GM19395 (cell line): ENCODE data around the gene FBL.
A peak's percentile ranks its signal among the peaks of the same experiment; 100 is the strongest.
"Not testable (repeated sequence)": the region's sequence is repeated elsewhere in the genome, so short reads cannot be mapped to it uniquely, and the experiment has no call there.

Experiments used
- ATAC-seq: cut with Tn5 transposase; IDR thresholded peaks from one replicate; pipeline ENCODE4 v1.9.1; 2021; ENCODE audit warnings: mild to moderate bottlenecking, moderate library complexity; ENCODE audit not compliant: unreplicated experiment

Gene FBL

GRCh38 chr19:39845933-39846677 is at the start of gene FBL:
Gene FBL (minus strand): TSS chr19:39846379. CDS start chr19:39846300, 79 bp downstream.
- peak; percentile 81 for ATAC-seq

DNA sequence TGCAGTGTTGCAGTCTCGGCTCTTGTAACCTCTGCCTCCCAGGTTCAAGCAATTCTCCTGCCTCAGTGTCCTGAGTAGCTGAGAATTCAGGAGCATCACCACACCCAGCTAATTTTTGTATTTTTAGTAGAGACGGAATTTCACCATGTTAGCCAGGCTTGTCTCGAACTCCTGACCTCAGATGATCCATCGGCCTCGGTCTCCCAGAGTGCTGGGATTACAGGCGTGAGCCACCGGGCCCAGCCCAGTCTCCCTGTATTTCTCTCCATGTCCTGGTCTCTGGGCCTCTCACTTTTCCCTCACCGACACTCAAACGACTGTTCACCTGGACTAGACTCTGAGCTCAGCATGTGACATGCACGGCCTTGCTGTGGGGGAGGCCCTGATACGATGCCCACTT is 48.9 kb upstream of the FBL start:
- not testable (repeated sequence) for ATAC-seq

- ATAC-seq, result not testable (repeated sequence)
Measured at GRCh38 chr19:39894236-39894606, 48.0 kb upstream of the FBL start.

- not testable (repeated sequence) for ATAC-seq
Measured at GRCh38 chr19:39893366-39894235, 47.4 kb upstream of the FBL start.

DNA sequence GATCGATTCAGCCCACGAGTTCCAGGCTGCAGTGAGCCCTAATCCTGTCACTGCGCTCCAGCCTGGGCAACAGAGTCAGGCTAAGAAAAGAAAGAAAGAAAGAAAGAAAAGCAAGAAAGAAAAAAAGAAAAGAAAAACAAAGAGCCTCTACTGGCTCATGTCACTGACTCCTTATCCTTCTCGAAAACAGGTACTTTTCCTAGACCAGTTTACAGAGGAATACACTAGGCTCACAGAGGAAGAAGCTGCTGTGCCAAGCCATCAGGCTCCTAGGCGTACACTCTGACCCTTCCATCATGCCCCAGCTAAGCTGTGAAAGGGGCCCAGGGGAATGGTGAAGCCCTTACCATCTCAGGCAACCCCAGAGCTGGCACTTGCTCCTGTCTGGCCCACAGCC is 46.3 kb upstream of the FBL start:
- ATAC-seq, result not testable (repeated sequence)

GRCh38 chr19:39891660-39892505 is 45.7 kb upstream of the FBL start:
- ATAC-seq, result not testable (repeated sequence)

DNA sequence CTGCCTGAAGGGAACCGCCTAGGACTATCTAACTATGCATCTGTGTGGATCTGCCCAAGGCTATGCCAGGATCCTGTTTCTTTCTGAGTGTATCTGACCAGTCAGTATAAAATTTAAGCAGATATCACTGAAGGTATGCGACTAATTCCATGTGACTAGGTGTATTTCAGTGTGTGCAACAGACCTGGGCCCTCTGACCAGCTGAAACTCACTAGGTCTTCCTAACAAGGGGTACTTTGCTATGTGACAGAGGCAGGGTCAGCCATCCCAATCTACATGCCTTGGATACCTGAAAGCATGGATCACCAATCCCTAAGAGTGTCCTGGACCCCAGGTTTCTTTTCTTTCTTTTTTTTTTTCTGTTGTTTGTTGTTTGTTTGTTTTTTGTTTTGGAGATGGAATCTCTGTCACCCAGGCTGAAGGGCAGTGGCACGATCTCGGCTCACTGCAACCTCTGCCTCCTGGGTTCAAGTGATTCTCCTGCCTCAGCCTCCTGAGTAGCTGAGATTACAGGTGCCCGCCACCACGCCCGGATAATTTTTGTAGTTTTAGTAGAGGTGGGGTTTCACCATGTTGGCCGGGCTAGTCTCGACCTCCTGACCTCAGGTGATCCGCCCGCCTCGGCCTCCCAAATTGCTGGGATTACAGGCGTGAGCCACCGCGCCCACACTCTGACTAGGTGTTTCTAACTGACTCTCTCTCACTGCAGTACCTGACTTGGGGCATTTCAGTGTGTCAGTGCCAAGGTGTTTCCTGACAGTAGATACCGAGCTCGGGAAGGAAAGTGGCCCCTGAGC is 44.8 kb upstream of the FBL start:
- ATAC-seq, result no peak

DNA sequence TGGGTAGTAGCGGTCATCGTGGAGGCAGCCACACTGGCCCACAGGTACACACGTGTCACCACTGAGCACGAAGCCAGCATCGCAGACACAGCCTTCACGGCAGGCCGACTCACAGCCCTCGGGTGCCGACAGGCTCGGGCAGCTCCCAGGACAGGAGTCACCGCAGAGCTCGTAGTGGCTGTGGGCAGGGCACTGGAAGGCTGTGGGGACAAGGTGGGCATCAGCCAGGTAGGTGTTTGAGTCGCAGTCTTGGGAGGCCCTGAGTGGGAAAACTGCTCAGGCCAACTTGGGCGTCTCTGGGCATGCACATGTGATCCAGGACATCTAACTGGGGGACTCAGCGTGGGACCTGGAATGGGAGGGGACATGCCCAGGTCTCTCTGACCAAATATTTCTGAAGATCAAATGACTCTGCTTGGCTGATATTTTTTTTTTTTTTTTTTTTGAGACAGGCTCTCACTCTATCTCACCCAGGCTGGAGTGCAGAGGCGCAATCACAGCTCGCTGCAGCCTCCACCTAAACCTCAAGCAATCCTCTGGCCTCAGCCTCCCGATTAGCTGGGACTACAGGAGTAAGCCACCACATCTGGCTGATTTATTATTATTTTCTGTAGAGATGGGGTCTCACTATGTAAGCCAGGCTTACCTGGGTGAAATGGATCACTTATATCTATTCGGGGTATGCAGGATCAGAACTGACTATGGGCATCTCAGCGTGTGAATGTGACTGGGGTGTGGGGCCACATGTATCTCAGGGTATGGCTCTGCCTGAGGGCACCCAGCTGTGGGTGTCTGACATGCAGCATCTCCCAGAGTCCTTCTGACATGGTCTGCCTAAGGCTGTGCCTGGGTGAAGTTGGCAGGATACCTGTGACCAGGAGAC is 43.9 kb upstream of the FBL start:
- ATAC-seq, result not testable (repeated sequence)

- ATAC-seq, result not testable (repeated sequence)
Measured at GRCh38 chr19:39887456-39887951, 41.3 kb upstream of the FBL start.

DNA sequence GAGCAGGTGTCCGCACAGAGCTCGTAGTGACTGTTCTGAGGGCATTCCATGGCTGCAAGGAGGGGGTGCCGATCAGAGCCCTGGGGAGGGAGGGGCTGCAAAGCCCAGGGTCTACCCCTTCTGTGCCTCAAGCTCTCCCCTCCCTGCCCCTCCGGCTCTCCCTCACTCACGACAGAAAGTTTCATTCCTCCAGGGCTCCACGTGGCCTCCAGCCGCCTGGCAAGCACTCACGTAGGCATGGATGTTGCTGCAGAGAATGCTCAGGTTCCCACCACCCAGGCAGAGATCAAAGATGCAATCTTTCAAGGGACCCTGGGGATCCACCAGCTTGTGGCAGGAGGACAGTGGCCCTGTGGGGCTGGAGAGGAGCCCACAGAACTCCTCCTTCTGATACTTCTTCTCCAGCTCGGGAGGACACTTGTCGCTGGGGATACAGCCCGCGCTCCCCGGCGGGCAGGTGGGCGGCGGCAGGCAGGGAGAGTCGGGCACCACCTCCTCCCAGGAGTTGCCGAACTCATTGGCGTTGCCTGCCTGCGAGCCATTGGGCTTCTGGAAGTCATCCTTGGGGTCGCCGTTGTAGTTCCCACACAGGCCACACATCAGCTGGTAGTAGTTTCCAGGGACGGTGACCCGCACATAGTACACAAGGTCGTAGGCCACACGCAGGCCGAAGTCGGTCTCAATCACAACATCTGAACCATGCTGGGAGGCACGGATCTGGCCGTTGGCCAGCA is 39.8 kb upstream of the FBL start:
- not testable (repeated sequence) for ATAC-seq

DNA sequence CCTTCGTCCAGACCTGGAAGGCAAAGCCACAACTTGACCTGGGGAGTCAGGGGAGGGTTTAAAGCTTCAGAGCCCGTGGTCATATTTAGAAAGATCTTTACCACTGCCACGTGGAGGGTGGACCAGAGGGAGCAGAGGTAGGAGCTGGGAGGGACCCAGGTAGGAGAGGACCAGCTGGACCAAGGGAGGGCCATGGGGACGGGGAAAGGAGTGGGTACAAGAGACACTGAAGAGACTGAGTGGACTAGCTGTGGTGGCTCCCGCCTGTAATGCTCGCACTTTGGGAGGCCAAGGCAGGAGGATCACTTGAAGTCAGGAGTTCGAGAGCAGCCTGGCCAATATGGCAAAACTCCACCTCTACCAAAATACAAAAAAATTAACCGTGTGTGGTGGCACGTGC is 38.5 kb upstream of the FBL start:
- not testable (repeated sequence) for ATAC-seq

- not testable (repeated sequence) for ATAC-seq
Measured at GRCh38 chr19:39882645-39883044, 36.5 kb upstream of the FBL start.

GRCh38 chr19:39881495-39882110 is 35.4 kb upstream of the FBL start:
- ATAC-seq, result not testable (repeated sequence)

GRCh38 chr19:39880241-39880640 is 34.1 kb upstream of the FBL start:
- ATAC-seq, result not testable (repeated sequence)

- not testable (repeated sequence) for ATAC-seq
Measured at GRCh38 chr19:39879796-39880195, 33.6 kb upstream of the FBL start.

DNA sequence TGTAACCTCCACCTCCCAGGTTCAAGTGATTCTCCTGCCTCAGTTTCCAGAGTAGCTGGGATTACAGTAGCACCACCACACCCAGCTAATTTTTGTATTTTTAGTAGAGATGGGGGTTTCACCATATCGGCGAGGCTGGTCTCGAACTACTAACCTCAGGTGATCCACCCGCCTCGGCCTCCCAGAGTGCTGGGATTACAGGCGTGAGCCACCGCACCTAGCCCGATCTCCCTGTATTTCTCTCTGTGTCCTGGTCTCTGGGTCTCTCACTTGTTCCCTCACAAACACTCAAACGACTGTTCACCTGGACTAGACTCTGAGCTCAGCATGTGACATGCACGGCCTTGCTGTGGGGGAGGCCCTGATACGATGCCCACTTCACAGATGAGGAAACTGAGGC is 32.7 kb upstream of the FBL start:
- ATAC-seq, result not testable (repeated sequence)

- no peak for ATAC-seq
Measured at GRCh38 chr19:39878398-39878797, 32.2 kb upstream of the FBL start.

DNA sequence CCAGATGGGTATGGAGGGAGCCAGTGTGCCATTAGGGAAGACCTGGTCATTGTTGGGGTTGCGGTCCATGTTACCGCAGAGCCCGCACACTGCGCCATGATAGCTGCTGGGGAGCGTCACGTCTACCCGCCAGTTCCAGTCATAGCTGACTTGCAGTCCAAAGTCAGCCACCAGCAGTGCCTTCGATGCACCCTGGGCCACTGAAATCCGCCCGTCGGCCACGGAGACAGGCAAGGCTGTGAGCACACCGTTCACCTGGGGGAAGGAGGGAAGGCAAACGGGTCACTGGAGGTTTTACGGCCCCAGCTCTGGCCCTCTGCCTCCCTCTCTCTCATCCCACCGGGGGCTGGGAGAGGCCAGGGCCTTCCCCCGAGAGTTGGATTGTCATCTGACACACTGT is 31.8 kb upstream of the FBL start:
- ATAC-seq, result not testable (repeated sequence)
